Keratinocyte (primary cell): Measurements from ENCODE around the gene PDZD2. TPM values are rescaled to one million over a fixed set of nuclear protein-coding genes. Genes with fewer than 3 reads are reported as not detected.

Experiments
- DNase-seq: peaks from one replicate; pipeline ENCODE4 v3.0.0-alpha.2; 2011; ENCODE audit warnings: low read depth, missing footprints, low spot score
- FAIRE-seq: peaks from 2 replicates; lab custom pipeline; 2011; peaks lifted over from hg19 to GRCh38; lab: Jason Lieb, UNC
- H2AFZ ChIP-seq: 2 replicates; pipeline ENCODE4 v1.6.0; 2012; ENCODE audit warnings: low read length, control low read depth, inconsistent platforms; ENCODE audit not compliant: control insufficient read depth
- H3K27ac ChIP-seq: 2 replicates; pipeline ENCODE4 v1.5.1; 2011; ENCODE audit warnings: low read length; ENCODE audit not compliant: control insufficient read depth, insufficient read depth
- H3K27me3 ChIP-seq: 3 replicates; pipeline ENCODE4 v1.6.0; 2011; ENCODE audit warnings: low read length; ENCODE audit not compliant: control insufficient read depth, insufficient read depth; ENCODE audit errors: extremely low read depth
- H3K36me3 ChIP-seq, 2 experiments: 2 replicates in 1 of 2; 3 replicates in 1 of 2; pipeline ENCODE4 v1.5.1; 2011; ENCODE audit warnings: low read length in 2 of 2, mild to moderate bottlenecking in 1 of 2; ENCODE audit not compliant: control insufficient read depth in 2 of 2, insufficient read depth in 2 of 2; ENCODE audit errors: extremely low read depth in 1 of 2
- H3K4me1 ChIP-seq: 3 replicates; pipeline ENCODE4 v1.5.1; 2011; ENCODE audit warnings: low read length; ENCODE audit not compliant: control insufficient read depth, insufficient read depth; ENCODE audit errors: extremely low read depth
- H3K4me2 ChIP-seq: 3 replicates; pipeline ENCODE4 v1.6.0; 2011; ENCODE audit warnings: low read depth, low read length; ENCODE audit not compliant: control insufficient read depth, insufficient read depth; ENCODE audit errors: extremely low read depth
- H3K4me3 ChIP-seq, 3 experiments: fragments of 200-600 bp in 1 of 3; sonication (generic) in 1 of 3; 2 replicates in 2 of 3; 3 replicates in 1 of 3; pipeline ENCODE4 v1.5.1; 2011 to 2016; ENCODE audit warnings: low read length in 3 of 3, mild to moderate bottlenecking in 3 of 3, control low read depth in 2 of 3, inconsistent platforms in 1 of 3, low read depth in 1 of 3, mixed read lengths in 1 of 3, mixed run types in 1 of 3, moderate library complexity in 1 of 3; ENCODE audit not compliant: control insufficient read depth in 2 of 3, insufficient read depth in 2 of 3; ENCODE audit errors: extremely low read depth in 1 of 3
- H3K79me2 ChIP-seq: 2 replicates; pipeline ENCODE4 v1.6.0; 2012; ENCODE audit warnings: low read length; ENCODE audit not compliant: control insufficient read depth, insufficient read depth
- H3K9ac ChIP-seq: 3 replicates; pipeline ENCODE4 v1.6.0; 2011; ENCODE audit warnings: low read length; ENCODE audit not compliant: control insufficient read depth, insufficient read depth; ENCODE audit errors: extremely low read depth
- H3K9me1 ChIP-seq: 3 replicates; pipeline ENCODE4 v1.6.0; 2011; ENCODE audit warnings: low read length; ENCODE audit not compliant: control insufficient read depth, insufficient read depth; ENCODE audit errors: extremely low read depth
- H3K9me3 ChIP-seq: 2 replicates; pipeline ENCODE4 v1.5.1; 2012; ENCODE audit warnings: low read depth, low read length; ENCODE audit not compliant: control insufficient read depth
- H4K20me1 ChIP-seq: 3 replicates; pipeline ENCODE4 v1.6.0; 2011; ENCODE audit warnings: low read length; ENCODE audit not compliant: control insufficient read depth, insufficient read depth; ENCODE audit errors: extremely low read depth
- CTCF ChIP-seq, 3 experiments: IDR thresholded peaks in 1 of 3; conservative IDR thresholded peaks in 1 of 3; optimal IDR thresholded peaks in 1 of 3; 2 replicates in 2 of 3; 3 replicates in 1 of 3; pipeline versions ENCODE3 to v1.5.1; 2011; ENCODE audit warnings: low read length in 3 of 3, mild to moderate bottlenecking in 3 of 3, moderate library complexity in 2 of 3, control low read depth in 1 of 3, inconsistent platforms in 1 of 3; ENCODE audit not compliant: insufficient read depth in 2 of 3; ENCODE audit errors: extremely low read depth in 1 of 3
- EZH2 ChIP-seq: IDR thresholded peaks from one replicate; pipeline ENCODE4 v1.6.1; 2012; ENCODE audit warnings: inconsistent platforms, mild to moderate bottlenecking, low read length, moderate library complexity
- dilution Hi-C: fragments of 300-500 bp; cut with MboI; formaldehyde crosslinking; loops from one replicate; pipeline ENCODE4 v1.7.0; 2020; ENCODE audit warnings: low sequenced_read_pairs; ENCODE audit not compliant: extremely low pct_ligation_motif_present
- polyA plus RNA-seq, 5 experiments: library from polyadenylated mRNA; depleted of rRNA in 3 of 5; stranded (reverse) in 3 of 5; stranded (forward) in 1 of 5; unstranded in 1 of 5; fragments of >200 nt; gene quantifications; 1 replicate in 1 of 5; 2 replicates in 3 of 5; 3 replicates in 1 of 5; pipeline versions ENCODE4 v1.2.1 to v1.2.3, GENCODE V29; 2011 to 2012; ENCODE audit warnings: missing spikeins in 2 of 5, low read depth in 1 of 5, low replicate concordance in 1 of 5

PDZD2 gene
- polyA plus RNA-seq, 1 donor (not counting 4 experiments of a cell fraction or from before 2014, with no cell fraction given): 7.3 TPM

DNA sequence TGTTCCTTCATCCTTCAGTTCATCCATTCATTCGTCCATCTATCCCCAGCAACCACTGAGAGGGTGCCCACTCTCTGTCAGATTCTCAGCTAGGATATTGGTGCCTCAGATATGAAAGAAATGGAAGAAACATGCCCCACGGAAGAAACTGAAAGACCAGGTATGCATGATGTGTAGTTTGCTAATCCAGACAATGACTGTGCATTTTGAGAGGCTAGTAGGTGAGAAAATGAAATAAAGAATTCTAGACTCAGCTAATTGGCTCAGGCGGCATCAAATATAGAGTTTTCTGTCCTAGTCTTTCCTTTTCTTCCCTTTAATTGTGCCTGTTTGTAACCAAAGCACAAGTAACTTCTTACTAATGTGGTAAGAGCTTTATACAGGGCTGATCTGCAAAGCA lies 104.7 kb downstream of the PDZD2 start:
- no peak for FAIRE-seq
- Histone ChIP-seq H3K9me1 (no peaks in the 10 kb centered on the region), H3K36me3 (no peaks in the 10 kb centered on the region)

GRCh38 chr5:31748458-31749172 lies 109.7 kb downstream of the PDZD2 start:
- H3K36me3 ChIP-seq: no peaks in the 10 kb centered on the region

More for the DNA sequence above, 104.7 kb downstream of the PDZD2 start:
- Histone ChIP-seq H3K9me3 (no peaks in the 10 kb centered on the region), H3K9ac (no peak overlapping the region), H3K79me2 (no peaks in the 10 kb centered on the region), H2AFZ (no peak overlapping the region), H3K4me1 (no peaks in the 10 kb centered on the region), H3K4me3 (no peak overlapping the region), H4K20me1 (no peaks in the 10 kb centered on the region), H3K27me3 (no peaks in the 10 kb centered on the region), H3K4me2 (no peak overlapping the region), H3K27ac (no peak overlapping the region)
- dilution Hi-C loops: no loop called here
- TF ChIP-seq EZH2 (no peak), CTCF (optimal IDR thresholded peaks at IDR 0.05 in 1 of 3, IDR thresholded peaks at IDR 0.05 in 1 of 3, conservative IDR thresholded peaks at IDR 0.05 in 1 of 3; ENCODE audit: extremely low read depth in 1 of 3, insufficient read depth in 2 of 3, low read length in 3 of 3) (no peak)
- no peak for DNase-seq

More at GRCh38 chr5:31748458-31749172, 109.7 kb downstream of the PDZD2 start:
- H3K9me1 ChIP-seq: no peaks in the 10 kb centered on the region
- H2AFZ ChIP-seq: no peak overlapping the region
- DNase-seq (no peak), FAIRE-seq (no peak)
- H3K79me2 ChIP-seq: no peaks in the 10 kb centered on the region
- no peak overlapping the region for H3K9ac ChIP-seq
- H3K27me3 ChIP-seq: no peaks in the 10 kb centered on the region
- H4K20me1 ChIP-seq: no peaks in the 10 kb centered on the region
- H3K27ac ChIP-seq: no peak overlapping the region
- no peak overlapping the region for H3K4me3 ChIP-seq
- H3K4me2 ChIP-seq: no peak overlapping the region
- no peaks in the 10 kb centered on the region for H3K4me1 ChIP-seq
- dilution Hi-C loops: no loop called here
- H3K9me3 ChIP-seq: no peaks in the 10 kb centered on the region
- TF ChIP-seq EZH2: no peak
